Urinary bladder (tissue), 4 donors: ENCODE results near the gene MED29. TPM values are rescaled to one million over a fixed set of nuclear protein-coding genes. Genes with fewer than 3 reads are reported as not detected.

ENCODE experiments used
- DNase-seq: peaks from one replicate; pipeline ENCODE4 v3.0.0-alpha.2; 2015; ENCODE audit errors: extremely low spot score
- H3K27ac ChIP-seq: one replicate; pipeline ENCODE4 v1.5.1; 2013; ENCODE audit warnings: low read depth, mild to moderate bottlenecking, moderate library complexity
- H3K36me3 ChIP-seq: one replicate; pipeline ENCODE4 v1.6.1; 2013; ENCODE audit warnings: mild to moderate bottlenecking, moderate library complexity; ENCODE audit not compliant: insufficient read depth
- H3K4me1 ChIP-seq: one replicate; pipeline ENCODE4 v1.6.1; 2013; ENCODE audit warnings: mild to moderate bottlenecking, moderate library complexity; ENCODE audit not compliant: insufficient read depth
- H3K4me3 ChIP-seq: one replicate; pipeline ENCODE4 v1.5.1; 2013; ENCODE audit warnings: low read depth, low read length
- WGBS: extraction: QIAGEN DNeasy Blood & Tissue Kit; methylation state at CpG from one replicate; pipeline ENCODE4 v1.1.7; 2013; 5-methylcytosine and 5-hydroxymethylcytosine counted together
- polyA plus RNA-seq: library from polyadenylated mRNA; stranded (reverse); fragments of 200-250 nt; gene quantifications from one replicate; pipeline ENCODE4 v1.2.3, GENCODE V29; 2013
- total RNA-seq: library from RNA; depleted of rRNA; stranded (reverse); fragments of >200 nt; gene quantifications from one replicate; pipeline ENCODE4 v1.2.3, GENCODE V29; 2014
- donor health status: healthy with polysubstance abuse.
- donor health status: healthy.

MED29 gene
- total and polyA plus RNA-seq, 2 donors: 14.8 to 50.0 TPM

- WGBS: 88% methylated on average over 8 of the region's 8 CpGs
- Histone ChIP-seq H3K27ac (no peak overlapping the region), H3K4me1 (no peaks in the 10 kb centered on the region), H3K4me3 (no peak overlapping the region), H3K36me3 (peaks cover 4% of the 10 kb centered on the region)
- DNase-seq: no peak
These were observed 41.5 kb downstream of the MED29 start for GRCh38 chr19:39432677-39433025.

GRCh38 chr19:39433480-39434079 lies 42.4 kb downstream of the MED29 start:
- Histone ChIP-seq H3K4me3 (no peak overlapping the region), H3K36me3 (peaks cover 4% of the 10 kb centered on the region), H3K27ac (no peak overlapping the region), H3K4me1 (no peaks in the 10 kb centered on the region)
- 96% methylated on average over 8 of the region's 8 CpGs for WGBS
- no peak for DNase-seq

DNA sequence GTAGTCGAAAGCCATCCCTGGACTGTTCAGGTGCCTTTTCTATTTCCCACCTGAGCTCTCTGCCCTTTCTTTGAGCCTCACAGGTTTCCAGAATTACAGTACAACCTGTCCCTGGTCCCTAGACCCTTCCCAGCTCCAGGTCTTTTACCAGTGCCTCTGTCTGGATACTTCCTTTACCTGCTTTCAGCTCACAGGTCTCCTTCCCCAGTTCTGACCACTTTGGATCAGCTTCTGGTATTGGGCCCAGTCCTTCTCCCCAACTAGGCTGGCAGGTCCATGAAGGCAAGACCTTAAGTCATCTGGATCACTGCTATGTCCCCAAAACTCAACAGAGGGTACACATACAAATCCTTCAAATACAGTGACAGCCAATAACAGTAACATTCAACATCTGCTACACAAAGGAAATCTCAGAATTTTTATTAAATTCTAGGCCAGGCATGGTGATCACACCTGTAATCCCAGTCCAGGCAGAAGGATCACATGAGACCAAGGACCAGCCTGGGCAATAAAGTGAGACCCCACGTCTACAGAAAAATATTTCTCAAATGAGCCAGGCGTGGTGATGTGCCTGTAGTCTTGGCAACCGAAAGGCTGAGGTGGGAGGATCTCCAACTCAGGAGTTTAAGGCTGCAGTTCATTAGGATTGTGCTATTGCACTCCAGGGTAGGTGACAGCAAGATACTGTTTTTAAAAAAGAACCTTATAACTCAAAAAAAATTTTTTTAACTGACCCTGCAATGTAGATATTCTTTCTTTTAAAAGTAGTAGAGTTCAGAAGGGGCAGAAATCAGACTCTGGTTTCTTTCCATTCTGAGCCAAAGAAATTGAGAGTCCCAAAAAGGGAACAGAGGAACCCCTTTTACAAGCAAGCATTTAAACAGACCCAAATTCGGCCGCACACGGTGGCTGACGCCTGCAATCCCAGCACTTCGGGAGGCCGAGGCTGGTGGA lies 43.2 kb downstream of the MED29 start:
- H3K36me3 ChIP-seq: peaks cover 4% of the 10 kb centered on the region
- no peaks in the 10 kb centered on the region for H3K4me1 ChIP-seq
- WGBS: 55% methylated on average over 10 of the region's 10 CpGs
- no peak overlapping the region for H3K27ac ChIP-seq
- no peak for DNase-seq
- H3K4me3 ChIP-seq: no peak overlapping the region

GRCh38 chr19:39435499-39436349 lies 44.5 kb downstream of the MED29 start, which contains the start of gene RPS16:
TSS of gene RPS16 (minus strand) at chr19:39435949. CDS start at chr19:39435895, 54 bp downstream.
- DNase-seq: peak; percentile 97
- Histone ChIP-seq H3K36me3 (peaks cover 4% of the 10 kb centered on the region), H3K27ac (peak within 1 kb of the TSS; percentile 66), H3K4me3 (peak within 1 kb of the TSS; percentile 92), H3K4me1 (no peaks in the 10 kb centered on the region)
- WGBS: under 1% methylated on average over 61 of the region's 61 CpGs

DNA sequence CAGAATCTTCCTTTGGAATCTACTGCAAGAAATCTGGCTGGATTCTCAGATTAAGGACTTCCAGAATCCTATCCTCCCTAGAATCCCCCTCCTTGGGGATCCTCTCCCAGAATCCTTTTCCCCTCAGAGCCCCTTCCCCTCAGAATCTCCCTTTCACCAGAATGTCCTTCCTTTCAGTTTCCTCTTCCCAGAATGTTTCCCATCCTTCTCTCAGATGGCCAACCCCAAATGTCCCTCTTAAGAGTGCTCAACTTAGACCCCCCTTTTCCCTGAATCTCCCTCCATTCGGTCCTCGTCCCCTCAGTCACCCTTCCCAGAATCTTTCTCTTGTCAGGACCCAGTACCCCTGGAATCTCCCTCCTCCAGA lies 45.2 kb downstream of the MED29 start:
- Histone ChIP-seq H3K27ac (peak overlapping the region; percentile 66), H3K4me1 (no peaks in the 10 kb centered on the region), H3K36me3 (peaks cover 4% of the 10 kb centered on the region), H3K4me3 (peak overlapping the region; percentile 34)
- WGBS: 0% methylated on average over 2 of the region's 2 CpGs
- DNase-seq: no peak

GRCh38 chr19:39438270-39438934 lies 47.2 kb downstream of the MED29 start:
- H3K27ac ChIP-seq: no peak overlapping the region
- H3K4me1 ChIP-seq: no peaks in the 10 kb centered on the region
- DNase-seq: no peak
- 82% methylated on average over 9 of the region's 9 CpGs for WGBS
- no peaks in the 10 kb centered on the region for H3K36me3 ChIP-seq
- H3K4me3 ChIP-seq: no peak overlapping the region

GRCh38 chr19:39444598-39445195 lies 53.5 kb downstream of the MED29 start:
- Histone ChIP-seq H3K4me1 (peaks cover 5% of the 10 kb centered on the region), H3K27ac (peak overlapping the region; percentile 89), H3K36me3 (no peaks in the 10 kb centered on the region), H3K4me3 (peak overlapping the region; percentile 91)
- DNase-seq: no peak
- 4% methylated on average over 17 of the region's 17 CpGs for WGBS

DNA sequence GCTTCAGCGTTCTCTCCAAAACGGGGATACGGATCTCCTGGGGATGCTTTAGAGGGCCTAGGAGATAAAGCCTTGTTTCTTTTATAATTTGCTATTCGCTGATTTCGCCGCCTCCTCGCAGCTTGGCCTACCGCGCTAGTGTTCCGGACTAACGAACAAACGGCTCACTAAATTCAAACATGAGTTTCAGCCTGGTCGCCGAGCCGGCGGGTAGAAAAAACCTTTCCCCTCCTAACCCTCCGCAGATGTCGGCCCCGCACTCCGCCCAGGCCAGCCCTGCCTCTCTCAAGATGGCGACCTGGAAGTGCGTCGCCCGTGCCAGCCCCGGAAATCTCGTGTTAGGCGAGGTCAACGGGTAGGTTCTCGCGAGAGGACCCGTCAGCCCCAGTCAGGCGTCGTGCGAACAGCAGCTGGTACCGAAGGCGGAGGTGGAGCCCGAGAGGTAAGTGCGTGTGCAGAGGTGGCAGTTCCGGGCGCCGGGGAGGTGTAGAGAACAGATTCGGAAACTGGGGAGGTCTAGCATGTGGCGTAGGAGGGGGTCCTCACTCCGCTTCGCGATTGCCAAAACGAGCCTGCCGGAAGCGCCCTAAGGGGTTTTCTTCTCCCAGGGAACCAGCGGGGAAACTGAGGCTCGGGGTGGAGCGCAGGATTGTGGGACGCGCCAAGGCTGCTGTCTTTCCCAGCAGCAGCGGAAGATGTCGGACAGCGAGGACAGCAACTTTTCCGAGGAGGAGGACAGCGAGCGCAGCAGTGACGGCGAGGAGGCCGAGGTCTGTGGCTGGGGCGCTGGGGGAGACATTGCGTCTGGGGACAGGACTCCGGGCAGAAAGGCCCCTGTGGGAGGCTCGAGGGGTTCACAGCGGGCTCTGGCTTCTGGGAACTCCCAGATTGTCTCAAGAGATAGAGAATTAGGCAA lies 54.3 kb downstream of the MED29 start, which contains the start of gene SUPT5H:
Gene SUPT5H (plus strand): TSS at position 387 of the 916 bp plus-strand sequence. CDS start 309 bp downstream, at position 696.
- peak; percentile 94 for DNase-seq
- H3K4me1 ChIP-seq: peaks cover 5% of the 10 kb centered on the region
- WGBS: under 1% methylated on average over 68 of the region's 68 CpGs

DNA sequence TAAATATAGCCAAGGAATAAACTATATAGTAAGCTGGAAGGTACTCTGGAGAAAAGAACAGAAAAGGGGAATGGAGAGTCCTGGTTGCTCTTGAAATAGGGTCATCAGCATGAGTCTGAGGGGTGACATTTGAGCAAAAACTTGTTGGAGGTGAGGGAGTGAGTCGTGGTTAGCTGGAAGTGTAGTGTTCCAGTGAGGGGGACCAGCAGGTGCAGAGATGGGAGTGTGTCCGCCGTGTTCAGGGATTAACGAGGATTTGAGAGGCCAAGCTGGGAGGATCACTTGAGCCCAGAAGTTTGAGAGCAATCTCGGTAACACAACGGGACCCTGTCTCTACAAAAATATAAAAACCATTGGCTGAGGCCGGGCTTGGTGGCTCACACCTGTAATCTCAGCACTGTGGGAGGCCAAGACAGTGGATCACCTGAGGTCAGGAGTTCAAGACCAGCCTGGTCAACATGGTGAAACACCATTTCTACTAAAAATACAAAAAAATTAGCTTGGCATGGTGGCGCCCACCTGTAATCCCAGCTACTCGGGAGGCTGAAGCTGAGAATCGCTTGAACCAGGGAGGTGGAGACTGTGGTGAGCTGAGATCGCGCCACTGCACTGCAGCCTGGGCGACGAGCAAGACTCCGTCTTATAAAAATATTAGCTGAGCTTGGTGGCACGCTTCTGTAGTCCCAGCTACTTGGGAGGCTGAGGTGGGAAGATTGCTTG lies 55.3 kb downstream of the MED29 start:
- Histone ChIP-seq H3K36me3 (no peaks in the 10 kb centered on the region), H3K27ac (no peak overlapping the region), H3K4me1 (peaks cover 5% of the 10 kb centered on the region), H3K4me3 (peak overlapping the region; percentile 91)
- 87% methylated on average over 16 of the region's 16 CpGs for WGBS
- no peak for DNase-seq

More for the DNA sequence above, 54.3 kb downstream of the MED29 start, which contains the start of gene SUPT5H:
- Histone ChIP-seq H3K4me3 (peak within 1 kb of the TSS; percentile 91), H3K36me3 (no peaks in the 10 kb centered on the region), H3K27ac (peak within 1 kb of the TSS; percentile 89)

DNA sequence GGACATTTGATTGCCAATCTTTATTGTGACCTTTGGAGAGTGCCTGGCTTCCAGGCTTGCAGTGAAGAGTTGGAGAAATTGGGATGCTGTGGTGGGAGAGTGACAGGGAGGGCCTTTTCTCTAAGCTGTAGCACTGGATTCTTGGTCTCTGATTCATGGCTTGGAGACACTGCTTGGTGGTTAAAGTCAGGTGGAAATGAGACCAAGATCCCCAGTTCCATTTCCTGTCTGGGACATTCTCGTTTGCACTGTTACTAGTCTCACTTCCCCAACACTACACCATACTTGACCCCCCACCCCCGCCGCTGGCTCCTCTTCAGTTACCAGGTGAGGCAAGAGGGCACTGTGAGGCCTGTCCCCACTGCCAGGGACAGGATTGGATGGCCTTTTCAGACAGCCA lies 57.1 kb downstream of the MED29 start:
- WGBS: 72% methylated on average over 3 of the region's 3 CpGs
- H3K4me3 ChIP-seq: no peak overlapping the region
- H3K27ac ChIP-seq: no peak overlapping the region
- no peak for DNase-seq
- H3K36me3 ChIP-seq: no peaks in the 10 kb centered on the region
- peaks cover 5% of the 10 kb centered on the region for H3K4me1 ChIP-seq

GRCh38 chr19:39449116-39449797 lies 58.1 kb downstream of the MED29 start:
- no peak overlapping the region for H3K27ac ChIP-seq
- H3K4me3 ChIP-seq: no peak overlapping the region
- DNase-seq: no peak
- H3K4me1 ChIP-seq: peaks cover 5% of the 10 kb centered on the region
- 75% methylated on average over 8 of the region's 8 CpGs for WGBS
- H3K36me3 ChIP-seq: no peaks in the 10 kb centered on the region
